Measurements from ENCODE around the gene DPP6.

DNA sequence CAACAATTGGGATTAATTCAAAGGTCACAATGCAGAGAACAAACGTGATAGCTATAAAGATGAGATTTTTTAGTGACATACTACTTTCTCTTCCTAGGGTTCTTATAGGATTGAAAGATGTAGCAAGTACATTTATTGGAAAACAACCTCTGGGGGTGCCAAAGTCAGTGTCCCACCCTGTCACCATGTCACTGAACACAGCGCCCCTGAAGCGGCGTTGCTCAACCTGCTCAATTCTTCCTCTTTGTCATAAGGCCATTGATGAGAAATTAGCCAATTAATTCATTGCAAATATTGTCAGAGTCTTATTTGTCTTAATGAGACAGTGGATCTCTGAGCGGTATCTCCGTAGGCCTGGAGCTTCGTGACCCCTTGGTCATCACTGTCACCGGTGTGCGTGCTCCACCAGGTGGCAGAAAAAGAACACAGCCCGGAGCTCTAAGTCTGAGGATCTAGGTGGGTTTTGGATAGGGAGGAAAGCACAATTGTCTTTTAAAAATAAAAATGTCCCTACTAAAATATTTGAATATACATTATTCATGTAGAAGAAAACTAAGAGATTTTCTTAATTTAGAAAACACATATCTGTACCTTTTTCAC, 588.2 kb downstream of the DPP6 start:
- TF ChIP-seq, protein P1, sequence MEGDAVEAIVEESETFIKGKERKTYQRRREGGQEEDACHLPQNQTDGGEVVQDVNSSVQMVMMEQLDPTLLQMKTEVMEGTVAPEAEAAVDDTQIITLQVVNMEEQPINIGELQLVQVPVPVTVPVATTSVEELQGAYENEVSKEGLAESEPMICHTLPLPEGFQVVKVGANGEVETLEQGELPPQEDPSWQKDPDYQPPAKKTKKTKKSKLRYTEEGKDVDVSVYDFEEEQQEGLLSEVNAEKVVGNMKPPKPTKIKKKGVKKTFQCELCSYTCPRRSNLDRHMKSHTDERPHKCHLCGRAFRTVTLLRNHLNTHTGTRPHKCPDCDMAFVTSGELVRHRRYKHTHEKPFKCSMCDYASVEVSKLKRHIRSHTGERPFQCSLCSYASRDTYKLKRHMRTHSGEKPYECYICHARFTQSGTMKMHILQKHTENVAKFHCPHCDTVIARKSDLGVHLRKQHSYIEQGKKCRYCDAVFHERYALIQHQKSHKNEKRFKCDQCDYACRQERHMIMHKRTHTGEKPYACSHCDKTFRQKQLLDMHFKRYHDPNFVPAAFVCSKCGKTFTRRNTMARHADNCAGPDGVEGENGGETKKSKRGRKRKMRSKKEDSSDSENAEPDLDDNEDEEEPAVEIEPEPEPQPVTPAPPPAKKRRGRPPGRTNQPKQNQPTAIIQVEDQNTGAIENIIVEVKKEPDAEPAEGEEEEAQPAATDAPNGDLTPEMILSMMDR (IDR thresholded peaks at IDR 0.05), result no peak
- TF ChIP-seq ZBTB21 (CRISPR knock-in tag; IDR thresholded peaks at IDR 0.05; ENCODE audit: borderline replicate concordance), result no peak
- TF ChIP-seq, protein P2, sequence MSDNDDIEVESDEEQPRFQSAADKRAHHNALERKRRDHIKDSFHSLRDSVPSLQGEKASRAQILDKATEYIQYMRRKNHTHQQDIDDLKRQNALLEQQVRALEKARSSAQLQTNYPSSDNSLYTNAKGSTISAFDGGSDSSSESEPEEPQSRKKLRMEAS (CRISPR knock-in tag; IDR thresholded peaks at IDR 0.05), result no peak
